K562 (cell line): ENCODE measurements around the gene CCDC137. TPM values are rescaled to one million over a fixed set of nuclear protein-coding genes. Genes with fewer than 3 reads are reported as not detected.

ENCODE experiments used
- ATAC-seq: fragments of 200-7000 bp; cut with Tn5 transposase; 3 replicates; pipeline ENCODE4 v1.9.1; 2020; ENCODE audit warnings: moderate library complexity
- BruUV-seq: library from RNA; stranded (reverse); fragments of 400-500 nt; replicated peaks from 2 replicates; lab custom pipeline; 2021; lab: Mats Ljungman, UMichigan
- CTCF ChIA-PET: fragments of 300-600 bp; formaldehyde crosslinking; extraction: SDS; loops from one replicate; lab custom pipeline; 2021; ENCODE audit warnings: low intra/inter-chr PET ratio; lab: Yijun Ruan, JAX
- POLR2A ChIA-PET: fragments of 300-600, 350-650 bp; sonication (Branson Sonifier 250); formaldehyde crosslinking; extraction: SDS; loops from one replicate; lab custom pipeline; 2021; ENCODE audit warnings: antibody characterized with exemption, inconsistent platforms; lab: Yijun Ruan, JAX
- DNase-seq, 4 experiments: peaks; one replicate each; pipeline versions ENCODE4 v3.0.0 to v3.0.0-alpha.2; 2011 to 2018; ENCODE audit warnings: low spot score in 3 of 4, mixed read lengths in 3 of 4; ENCODE audit errors: extremely low read depth in 1 of 4
- FAIRE-seq: peaks from 2 replicates; lab custom pipeline; 2011; peaks lifted over from hg19 to GRCh38; lab: Jason Lieb, UNC
- H2AFZ ChIP-seq: 2 replicates; pipeline ENCODE4 v1.6.0; 2011; ENCODE audit warnings: low read depth, low read length, control low read depth, inconsistent platforms
- H3K27ac ChIP-seq: fragments of 200-600 bp; 3 replicates; pipeline ENCODE4 v1.8.0; 2011; ENCODE audit warnings: low read depth, mild to moderate bottlenecking, control low read depth, inconsistent platforms, low read length, moderate library complexity, mixed read lengths; ENCODE audit errors: extremely low read depth
- H3K27me3 ChIP-seq, 2 experiments: fragments of 300-600 bp in 1 of 2; 2 replicates in 1 of 2; 3 replicates in 1 of 2; pipeline versions ENCODE4 v1.6.0 to v1.8.0; 2011; ENCODE audit warnings: inconsistent platforms in 2 of 2, low read length in 2 of 2, mild to moderate bottlenecking in 1 of 2, mixed read lengths in 1 of 2, moderate library complexity in 1 of 2; ENCODE audit not compliant: control insufficient read depth in 2 of 2, insufficient read depth in 2 of 2
- H3K36me3 ChIP-seq: fragments of 300-600 bp; 3 replicates; pipeline ENCODE4 v1.8.0; 2011; ENCODE audit warnings: mild to moderate bottlenecking, low read length, inconsistent platforms; ENCODE audit not compliant: control insufficient read depth, insufficient read depth
- H3K4me1 ChIP-seq, 2 experiments: fragments of 200-600 bp in 1 of 2; replicated peaks in 1 of 2; 2 replicates in 1 of 2; 3 replicates in 1 of 2; pipeline versions ENCODE4 v1.5.1 to v1.8.0; 2011; ENCODE audit warnings: inconsistent platforms in 2 of 2, low read length in 2 of 2, mild to moderate bottlenecking in 1 of 2, mixed read lengths in 1 of 2, moderate library complexity in 1 of 2; ENCODE audit not compliant: control insufficient read depth in 2 of 2, insufficient read depth in 2 of 2
- H3K4me2 ChIP-seq: 2 replicates; pipeline ENCODE4 v1.6.1; 2011; ENCODE audit warnings: low read length, control low read depth, inconsistent platforms, mixed read lengths; ENCODE audit not compliant: insufficient read depth
- H3K4me3 ChIP-seq: fragments of 200-600 bp; sonication (generic), shearing (Covaris generic); 2 replicates; pipeline ENCODE4 v1.5.1; 2016; ENCODE audit warnings: control low read depth, inconsistent platforms
- H3K79me2 ChIP-seq: fragments of 200-600 bp; 3 replicates; pipeline ENCODE4 v1.8.0; 2011; ENCODE audit warnings: low read length, inconsistent platforms; ENCODE audit not compliant: control insufficient read depth, insufficient read depth
- H3K9ac ChIP-seq, 2 experiments: 2 replicates each; pipeline versions ENCODE4 v1.6.0 to v1.6.1; 2011; ENCODE audit warnings: low read depth in 2 of 2, low read length in 2 of 2, control low read depth in 1 of 2, inconsistent platforms in 1 of 2, mild to moderate bottlenecking in 1 of 2, mixed read lengths in 1 of 2; ENCODE audit not compliant: insufficient read depth in 1 of 2
- H3K9me1 ChIP-seq: one replicate; pipeline ENCODE4 v1.6.0; 2011; ENCODE audit warnings: inconsistent platforms, mild to moderate bottlenecking, low read length, moderate library complexity; ENCODE audit not compliant: control insufficient read depth, insufficient read depth
- H3K9me3 ChIP-seq: replicated peaks from 2 replicates; pipeline ENCODE4 v1.5.1; 2011; ENCODE audit warnings: low read depth, low read length, inconsistent platforms; ENCODE audit not compliant: control insufficient read depth, insufficient read depth
- H4K20me1 ChIP-seq: replicated peaks from 2 replicates; pipeline ENCODE4 v1.6.1; 2011; ENCODE audit warnings: low read length, inconsistent platforms, mixed read lengths; ENCODE audit not compliant: control insufficient read depth, insufficient read depth
- CEBPZ ChIP-seq: fragments of 150-350 bp; IDR thresholded peaks from 2 replicates; pipeline ENCODE4 v1.6.1; 2014; ENCODE audit warnings: low read depth, mild to moderate bottlenecking, low read length, borderline replicate concordance
- GABPA ChIP-seq: fragments of 200-800 bp; sonication (Bioruptor generic); conservative IDR thresholded peaks from 2 replicates; pipeline ENCODE4 v1.6.1; 2016; ENCODE audit warnings: low read depth, missing genetic modification characterization, missing compliant biosample characterization
- MXD1 ChIP-seq: fragments of 250-450 bp; sonication (Bioruptor Pico); IDR thresholded peaks from 2 replicates; pipeline ENCODE4 v1.8.0; 2021; ENCODE audit warnings: borderline replicate concordance, mild to moderate bottlenecking, moderate library complexity; ENCODE audit not compliant: poor library complexity, severe bottlenecking
- PML ChIP-seq: IDR thresholded peaks from 2 replicates; pipeline ENCODE4 v1.6.1; 2012; ENCODE audit warnings: low read length, inconsistent platforms
- TOE1 ChIP-seq, 2 experiments: fragments of 450-650 bp in 1 of 2; sonication (generic) in 1 of 2; formaldehyde crosslinking in 1 of 2; IDR thresholded peaks; 2 replicates each; pipeline versions ENCODE4 v1.7.1 to v1.8.0; 2016 to 2022; ENCODE audit warnings: borderline replicate concordance in 2 of 2, mild to moderate bottlenecking in 2 of 2, antibody characterized with exemption in 1 of 2, inconsistent platforms in 1 of 2, low read depth in 1 of 2, missing genetic modification reagents in 1 of 2, moderate library complexity in 1 of 2
- U2AF2 ChIP-seq: fragments of 200-400 bp; formaldehyde crosslinking; optimal IDR thresholded peaks from 2 replicates; pipeline ENCODE3; 2017; ENCODE audit warnings: low read depth, mild to moderate bottlenecking, low read length
- ZBED1 ChIP-seq: IDR thresholded peaks from 2 replicates; pipeline ENCODE4 v1.6.1; 2014
- ZFPM2 ChIP-seq: fragments of 250-450 bp; sonication (Bioruptor Pico); IDR thresholded peaks from 2 replicates; pipeline ENCODE4 v1.5.1; 2022; ENCODE audit warnings: mild to moderate bottlenecking
- ZNF184 ChIP-seq: sonication (generic); formaldehyde crosslinking; IDR thresholded peaks from 2 replicates; pipeline ENCODE4 v1.5.0; 2020; ENCODE audit warnings: missing genetic modification reagents
- ZNF232 ChIP-seq: sonication (generic); formaldehyde crosslinking; IDR thresholded peaks from 2 replicates; pipeline ENCODE4 v1.8.0; 2022; ENCODE audit warnings: mild to moderate bottlenecking, missing genetic modification reagents
- ZNF408 ChIP-seq: fragments of 250-450 bp; sonication (Bioruptor Pico); IDR thresholded peaks from 2 replicates; pipeline ENCODE4 v1.4.0; 2020; ENCODE audit warnings: low read depth, mild to moderate bottlenecking, moderate library complexity
- ZNF668 ChIP-seq: fragments of 250-450 bp; sonication (Bioruptor Pico); IDR thresholded peaks from 2 replicates; pipeline ENCODE4 v1.8.0; 2022; ENCODE audit warnings: mild to moderate bottlenecking, inconsistent platforms
- WGBS: fragments of 100-300 bp; shearing (Covaris generic); methylation state at CpG from one replicate; pipeline ENCODE4 v1.1.6; 2016; ENCODE audit warnings: low coverage, mixed read lengths; ENCODE audit not compliant: insufficient coverage; ENCODE audit errors: missing lambda C conversion rate; 5-methylcytosine and 5-hydroxymethylcytosine counted together
- in situ Hi-C: fragments of 300-500 bp; cut with MboI; formaldehyde crosslinking; loops from 4 replicates; pipeline ENCODE4 v1.15.0; 2018; ENCODE audit warnings: inconsistent platforms, mixed read lengths
- intact Hi-C: fragments of 100-400 bp; cut with micrococcal nuclease; formaldehyde crosslinking; loops from 2 replicates; pipeline ENCODE4 v1.14.2; 2022
- polyA plus RNA-seq, 8 experiments: library from polyadenylated mRNA; depleted of rRNA in 4 of 8; stranded (reverse) in 5 of 8; unstranded in 3 of 8; fragments of >200 nt; fragmentation: Nextera tagmentation in 2 of 8; fragmentation: Illumina TruSeq in 1 of 8; extraction: Ambion mirVana in 2 of 8; extraction: Trizol in 1 of 8; gene quantifications; 2 replicates each; pipeline versions ENCODE4 v1.2.1 to v1.2.3, GENCODE V29; 2011 to 2014; ENCODE audit warnings: inconsistent platforms in 1 of 8, missing spikeins in 1 of 8
- total RNA-seq, 7 experiments: library from RNA; depleted of rRNA in 6 of 7; stranded (reverse); fragments of >200 nt in 6 of 7; fragmentation: Illumina TruSeq in 2 of 7; extraction: Trizol in 2 of 7; gene quantifications; 2 replicates each; pipeline versions ENCODE4 v1.2.1 to v1.2.3, GENCODE V29; 2011 to 2021; ENCODE audit warnings: low replicate concordance in 1 of 7

The CCDC137 gene
- total and polyA plus RNA-seq, 9 of the 15 experiments (the other 6 are each of a cell fraction or from before 2014, with no cell fraction given), result 2.3 to 68.1 (median 38.3) TPM

GRCh38 chr17:81691196-81691595, 24.7 kb downstream of the CCDC137 start:
- in situ Hi-C loops (no loop called here), intact Hi-C loops (no loop called here)
- H3K9me1 ChIP-seq, result peaks cover 5% of the 10 kb centered on the region
- 95% methylated on average over 16 of the region's 18 CpGs for WGBS
- peaks cover 9% of the 10 kb centered on the region; the same call in 1 of the 2 replicates for H4K20me1 ChIP-seq
- H3K9me3 ChIP-seq, result no peaks in the 10 kb centered on the region
- peaks cover 0 to 65% of the 10 kb centered on the region in 2 experiments; a peak in 2 of 5 replicates for H3K4me1 ChIP-seq
- no peaks in the 10 kb centered on the region for H3K27me3 ChIP-seq
- peaks cover 100% of the 10 kb centered on the region; the same call in 2 of the 3 replicates for H3K36me3 ChIP-seq
- H3K4me3 ChIP-seq, result no peak overlapping the region
- BruUV-seq, result no TSS peak
- POLR2A ChIA-PET, result interaction anchor here (0.9 to 4.7 kb wide), 4 partner anchors 9 to 168 kb away, joined by 3 to 41 read pairs (median 4); partner anchors contain the start of gene MRPL12
- no peak for FAIRE-seq
- TF ChIP-seq ZNF184 (CRISPR knock-in tag), result no peak
- TF ChIP-seq MXD1 (CRISPR knock-in tag), result no peak
- TF ChIP-seq CEBPZ, result no peak
- no peak for TF ChIP-seq ZNF232 (CRISPR knock-in tag)
- no peak for TF ChIP-seq U2AF2
- TF ChIP-seq ZNF408 (CRISPR knock-in tag), result no peak
- no peak for TF ChIP-seq TOE1 (IDR thresholded peaks at IDR 0.05; ENCODE audit: borderline replicate concordance)
- no peak for TF ChIP-seq TOE1 (CRISPR knock-in tag; IDR thresholded peaks at IDR 0.05; ENCODE audit: borderline replicate concordance, low read depth)
- TF ChIP-seq PML, result no peak
- no peak for TF ChIP-seq GABPA
- no peak for TF ChIP-seq ZBED1
- TF ChIP-seq ZFPM2 (CRISPR knock-in tag), result no peak
- no peak for TF ChIP-seq ZNF668 (CRISPR knock-in tag)
- H3K9ac ChIP-seq, result no peak overlapping the region
- peaks cover 11% of the 10 kb centered on the region for H3K79me2 ChIP-seq
- no peak overlapping the region for H3K4me2 ChIP-seq
- H3K27ac ChIP-seq, result no peak overlapping the region
- no peak for ATAC-seq
- no peak for DNase-seq
- CTCF ChIA-PET, result no interaction called here
- no peak overlapping the region for H2AFZ ChIP-seq
